GM12891 (cell line): Measurements from ENCODE around the gene EMX2.

Source experiments
- POLR2A ChIP-seq: IDR thresholded peaks from 2 replicates; pipeline ENCODE4 v1.6.1; 2011; ENCODE audit warnings: low read depth, low read length, control low read depth
- POLR2AphosphoS5 ChIP-seq: IDR thresholded peaks from 2 replicates; pipeline ENCODE4 v1.6.1; 2011; ENCODE audit warnings: low read depth, low read length, control low read depth

DNA sequence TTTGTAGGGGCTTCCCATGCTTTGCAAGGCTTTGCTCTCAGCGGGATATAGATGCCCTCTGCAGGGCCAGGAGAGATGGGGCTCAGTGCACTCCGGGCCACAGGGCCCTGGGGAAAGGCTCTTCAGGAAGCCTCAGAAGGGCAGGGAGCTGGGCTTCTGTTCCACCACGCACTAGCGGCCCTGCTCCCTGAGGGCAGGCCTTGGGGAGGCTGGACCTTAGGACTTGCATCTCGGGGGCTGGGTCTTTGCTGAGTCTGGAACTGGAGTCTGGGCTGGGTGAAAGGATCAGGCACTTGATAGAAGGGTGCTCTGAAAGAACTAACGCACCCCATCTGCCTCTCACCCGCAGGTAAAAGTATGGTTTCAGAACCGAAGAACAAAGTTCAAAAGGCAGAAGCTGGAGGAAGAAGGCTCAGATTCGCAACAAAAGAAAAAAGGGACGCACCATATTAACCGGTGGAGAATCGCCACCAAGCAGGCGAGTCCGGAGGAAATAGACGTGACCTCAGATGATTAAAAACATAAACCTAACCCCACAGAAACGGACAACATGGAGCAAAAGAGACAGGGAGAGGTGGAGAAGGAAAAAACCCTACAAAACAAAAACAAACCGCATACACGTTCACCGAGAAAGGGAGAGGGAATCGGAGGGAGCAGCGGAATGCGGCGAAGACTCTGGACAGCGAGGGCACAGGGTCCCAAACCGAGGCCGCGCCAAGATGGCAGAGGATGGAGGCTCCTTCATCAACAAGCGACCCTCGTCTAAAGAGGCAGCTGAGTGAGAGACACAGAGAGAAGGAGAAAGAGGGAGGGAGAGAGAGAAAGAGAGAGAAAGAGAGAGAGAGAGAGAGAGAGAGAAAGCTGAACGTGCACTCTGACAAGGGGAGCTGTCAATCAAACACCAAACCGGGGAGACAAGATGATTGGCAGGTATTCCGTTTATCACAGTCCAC lies 5.4 kb downstream of the EMX2 start:
- TF ChIP-seq POLR2A (no peak), POLR2AphosphoS5 (no peak)
